Transverse colon (tissue), 4 donors: Measurements from ENCODE around the gene IQCM. TPM values are rescaled to one million over a fixed set of nuclear protein-coding genes. Genes with fewer than 3 reads are reported as not detected.
A peak's percentile ranks its signal among the peaks of the same experiment; 100 is the strongest.

Source experiments
- DNase-seq: peaks from one replicate; pipeline ENCODE4 v3.0.0-alpha.2; 2019
- H3K27ac ChIP-seq, 4 donors: fragments of 200-600 bp; sonication (generic); 2 replicates each; pipeline ENCODE4 v1.5.1; 2016 to 2018; ENCODE audit warnings: inconsistent platforms in 4 of 4
- H3K27me3 ChIP-seq: fragments of 200-600 bp; sonication (generic); 2 replicates; pipeline ENCODE4 v1.5.1; 2017; ENCODE audit warnings: inconsistent platforms
- H3K36me3 ChIP-seq, 4 donors: fragments of 200-600 bp; sonication (generic); 2 replicates each; pipeline ENCODE4 v1.5.1; 2017 to 2019; ENCODE audit warnings: inconsistent platforms in 4 of 4
- H3K4me1 ChIP-seq, 4 donors: fragments of 200-600 bp; sonication (generic); 2 replicates each; pipeline ENCODE4 v1.5.1; 2017 to 2020; ENCODE audit warnings: inconsistent platforms in 4 of 4
- H3K4me3 ChIP-seq, 4 donors: fragments of 200-600 bp; sonication (generic); 1 replicate in 1 of 4; 2 replicates in 3 of 4; pipeline versions ENCODE4 v1.5.1 to v1.6.1; 2017 to 2019; ENCODE audit warnings: inconsistent platforms in 4 of 4
- H3K9me3 ChIP-seq, 2 donors: fragments of 200-600 bp; sonication (generic); 2 replicates each; pipeline ENCODE4 v1.5.1; 2017 to 2019; ENCODE audit warnings: inconsistent platforms in 2 of 2
- EP300 ChIP-seq: sonication (generic); formaldehyde crosslinking; IDR thresholded peaks from one replicate; pipeline ENCODE4 v1.6.1; 2017; ENCODE audit warnings: antibody characterized with exemption, low read depth
- POLR2A ChIP-seq: fragments of 450-650 bp; IDR thresholded peaks from one replicate; pipeline ENCODE4 v1.6.1; 2016; ENCODE audit warnings: antibody characterized with exemption, mild to moderate bottlenecking, moderate library complexity
- POLR2AphosphoS5 ChIP-seq, 3 donors: sonication (generic); formaldehyde crosslinking; IDR thresholded peaks; one replicate each; pipeline ENCODE4 v1.6.1; 2016; ENCODE audit warnings: antibody characterized with exemption in 3 of 3
- WGBS, 2 donors: methylation state at CpG; one replicate each; pipeline ENCODE4 v1.1.5; 2018; ENCODE audit warnings: low coverage in 1 of 2; 5-methylcytosine and 5-hydroxymethylcytosine counted together
- in situ Hi-C, 4 donors: fragments of 200-750 bp; cut with MboI; loops; one replicate each; pipeline versions ENCODE4 v1.15.0 to v1.15.1; 2017; ENCODE audit warnings: low sequenced_read_pairs in 3 of 4, low pct_ligation_motif_present in 1 of 4, low pct_unique_long_range_greater_than_20kb in 1 of 4
- intact Hi-C: fragments of 100-400 bp; cut with DNase I; formaldehyde crosslinking; loops from one replicate; pipeline ENCODE4 v1.15.1; 2023; ENCODE audit warnings: low total_unique reads
- total RNA-seq, 4 donors: library from RNA; depleted of rRNA; stranded (reverse); fragments of >200 nt; gene quantifications; one replicate each; pipeline ENCODE4 v1.1.0, GENCODE V29; 2016
- TF ChIP-seq, protein P1 (sequence below), 5 experiments: fragments of 200-600 bp in 3 of 5; fragments of 450-650 bp in 2 of 5; sonication (generic) in 3 of 5; IDR thresholded peaks; 1 replicate in 2 of 5; 2 replicates in 3 of 5; pipeline ENCODE4 v1.5.1; 2016 to 2017; ENCODE audit warnings: antibody characterized with exemption in 5 of 5, inconsistent platforms in 3 of 5, mild to moderate bottlenecking in 2 of 5, moderate library complexity in 1 of 5

The IQCM gene
- total RNA-seq, 4 donors from 2014 or later = 4.0 to 8.6 (median 8.5) TPM

DNA sequence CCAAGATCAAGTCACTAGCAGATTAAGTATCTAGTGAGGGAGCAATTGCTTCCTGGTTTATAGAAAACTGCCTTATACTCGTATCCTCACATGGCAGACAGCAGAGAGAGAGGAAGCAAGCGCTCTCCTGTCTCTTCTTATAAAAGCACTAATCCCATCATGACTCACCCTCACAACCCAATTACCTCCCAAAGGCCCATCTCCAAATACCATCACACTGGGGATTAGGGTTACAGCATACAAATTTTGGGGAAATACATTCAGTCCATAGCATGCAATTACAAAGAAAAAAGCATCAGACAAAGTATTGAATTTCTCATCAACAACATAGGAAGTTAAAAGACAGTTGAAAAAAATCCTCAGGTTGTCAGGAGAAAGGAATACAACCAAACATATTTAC is 292.6 kb downstream of the IQCM start:
- intact Hi-C loops = no loop called here
- WGBS, 2 donors = 77 to 84% methylated on average over 2 of the region's 2 CpGs
- peaks cover 0 to 10% (median 0%) of the 10 kb centered on the region in 4 donors for H3K4me1 ChIP-seq

DNA sequence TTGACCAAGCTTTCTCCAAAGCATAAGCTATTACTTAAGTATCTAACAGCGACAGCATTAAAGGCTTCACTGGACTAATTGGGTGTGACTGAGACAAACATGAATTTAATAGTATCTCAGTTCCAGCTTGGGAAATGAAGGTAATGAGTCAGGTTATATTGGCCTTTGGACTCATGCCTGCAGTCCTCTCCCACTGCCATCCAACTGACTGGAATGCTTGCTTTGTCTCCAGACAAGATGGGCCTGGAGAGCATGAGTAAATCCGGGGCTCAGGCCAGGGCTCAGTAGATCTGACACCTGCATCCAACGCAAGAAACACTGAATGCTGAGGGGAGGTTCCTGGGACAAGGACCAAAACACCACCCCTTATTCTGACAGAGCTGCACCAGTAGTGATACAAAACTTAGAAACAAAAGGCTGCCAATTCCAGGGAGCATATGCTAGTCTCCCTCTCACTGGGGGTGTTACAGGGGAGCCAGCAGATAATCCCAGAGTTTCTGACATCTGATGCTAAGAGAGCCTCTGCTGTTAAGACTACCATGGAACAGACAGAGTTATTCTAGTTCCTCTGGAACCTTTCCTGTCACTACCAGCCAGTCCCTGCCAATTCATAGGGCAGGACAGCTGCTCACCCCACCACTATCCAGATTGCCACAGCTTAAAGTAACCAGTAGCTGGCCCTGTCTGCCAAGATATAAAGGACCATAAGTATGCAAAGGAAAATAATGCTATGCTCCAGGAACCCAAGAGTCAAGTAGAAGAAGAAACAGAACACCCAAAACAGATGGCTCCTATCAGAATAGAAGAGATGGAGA is 293.8 kb downstream of the IQCM start:
- no peaks in the 10 kb centered on the region for H3K36me3 ChIP-seq
- intact Hi-C loops = no loop called here
- H3K9me3 ChIP-seq = no peaks in the 10 kb centered on the region
- TF ChIP-seq EP300 = no peak
- TF ChIP-seq, protein P1, sequence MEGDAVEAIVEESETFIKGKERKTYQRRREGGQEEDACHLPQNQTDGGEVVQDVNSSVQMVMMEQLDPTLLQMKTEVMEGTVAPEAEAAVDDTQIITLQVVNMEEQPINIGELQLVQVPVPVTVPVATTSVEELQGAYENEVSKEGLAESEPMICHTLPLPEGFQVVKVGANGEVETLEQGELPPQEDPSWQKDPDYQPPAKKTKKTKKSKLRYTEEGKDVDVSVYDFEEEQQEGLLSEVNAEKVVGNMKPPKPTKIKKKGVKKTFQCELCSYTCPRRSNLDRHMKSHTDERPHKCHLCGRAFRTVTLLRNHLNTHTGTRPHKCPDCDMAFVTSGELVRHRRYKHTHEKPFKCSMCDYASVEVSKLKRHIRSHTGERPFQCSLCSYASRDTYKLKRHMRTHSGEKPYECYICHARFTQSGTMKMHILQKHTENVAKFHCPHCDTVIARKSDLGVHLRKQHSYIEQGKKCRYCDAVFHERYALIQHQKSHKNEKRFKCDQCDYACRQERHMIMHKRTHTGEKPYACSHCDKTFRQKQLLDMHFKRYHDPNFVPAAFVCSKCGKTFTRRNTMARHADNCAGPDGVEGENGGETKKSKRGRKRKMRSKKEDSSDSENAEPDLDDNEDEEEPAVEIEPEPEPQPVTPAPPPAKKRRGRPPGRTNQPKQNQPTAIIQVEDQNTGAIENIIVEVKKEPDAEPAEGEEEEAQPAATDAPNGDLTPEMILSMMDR (IDR thresholded peaks at IDR 0.05) = no peak
- no peak for TF ChIP-seq POLR2AphosphoS5 (IDR thresholded peaks at IDR 0.05)
- no peak for TF ChIP-seq POLR2A
- H3K4me3 ChIP-seq = no peak overlapping the region
- H3K27ac ChIP-seq = no peak overlapping the region
- DNase-seq = peak; percentile 28
- H3K27me3 ChIP-seq = no peaks in the 10 kb centered on the region
- in situ Hi-C loops = no loop called here
- H3K4me1 ChIP-seq = peaks cover 0 to 10% (median 0%) of the 10 kb centered on the region in 4 donors
- WGBS, 2 donors = 31 to 37% methylated on average over 2 to 3 of the region's 3 CpGs

More for the DNA sequence above, 292.6 kb downstream of the IQCM start:
- Histone ChIP-seq H3K4me3 (no peak overlapping the region), H3K27me3 (no peaks in the 10 kb centered on the region), H3K27ac (no peak overlapping the region), H3K9me3 (no peaks in the 10 kb centered on the region), H3K36me3 (no peaks in the 10 kb centered on the region)
- no peak for DNase-seq
- no peak for TF ChIP-seq EP300
- TF ChIP-seq POLR2A = no peak
- TF ChIP-seq POLR2AphosphoS5 (IDR thresholded peaks at IDR 0.05) = no peak
- TF ChIP-seq, protein P1 (IDR thresholded peaks at IDR 0.05) = no peak
- in situ Hi-C loops = no loop called here

DNA sequence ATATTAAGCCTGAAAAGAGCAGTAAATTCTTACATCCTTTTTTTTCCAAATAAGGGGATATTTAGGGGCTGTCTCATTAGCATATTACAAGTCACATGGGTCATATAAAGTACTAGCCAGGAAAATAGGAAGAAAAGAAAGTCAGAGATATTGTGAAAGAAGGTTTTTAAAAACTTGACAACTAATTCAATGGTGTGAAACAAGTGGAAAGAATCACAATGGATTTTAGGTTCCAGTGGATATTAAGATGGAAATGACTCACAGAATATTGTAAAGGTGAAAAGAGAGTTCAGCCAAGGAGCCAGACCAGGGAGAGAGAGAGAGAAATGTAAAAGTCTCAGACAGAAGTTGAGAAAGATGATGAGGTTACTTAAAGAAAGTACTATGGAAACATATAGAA is 297.2 kb downstream of the IQCM start:
- Histone ChIP-seq H3K27ac (no peak overlapping the region), H3K4me3 (no peak overlapping the region), H3K36me3 (no peaks in the 10 kb centered on the region), H3K27me3 (no peaks in the 10 kb centered on the region), H3K4me1 (peaks cover 0 to 10% (median 0%) of the 10 kb centered on the region in 4 donors), H3K9me3 (no peaks in the 10 kb centered on the region)
- intact Hi-C loops (no loop called here), in situ Hi-C loops (no loop called here)
- DNase-seq = no peak
- TF ChIP-seq POLR2A (no peak), EP300 (no peak), POLR2AphosphoS5 (IDR thresholded peaks at IDR 0.05) (no peak)
- TF ChIP-seq, protein P1 (IDR thresholded peaks at IDR 0.05) = no peak

DNA sequence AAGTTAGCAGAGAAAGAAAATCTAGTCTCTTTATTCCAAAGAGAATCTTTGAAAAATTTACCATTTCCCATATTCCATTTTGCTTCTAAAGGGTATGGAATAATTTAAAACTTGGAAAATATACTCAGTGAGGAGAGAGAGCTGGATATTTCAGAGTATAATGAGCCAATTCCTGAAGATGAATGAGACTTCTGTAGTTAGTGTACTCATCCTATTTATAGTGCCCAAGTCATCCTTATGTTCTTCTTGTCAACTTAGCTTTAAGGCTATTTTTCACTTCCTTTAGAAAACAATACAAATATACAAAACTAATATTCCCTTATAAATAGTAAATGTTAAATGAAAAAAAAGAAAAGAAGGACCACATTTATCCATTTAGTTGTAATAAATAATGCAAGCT is 302.6 kb downstream of the IQCM start:
- Histone ChIP-seq H3K36me3 (no peaks in the 10 kb centered on the region), H3K27me3 (no peaks in the 10 kb centered on the region), H3K9me3 (no peaks in the 10 kb centered on the region), H3K4me1 (no peaks in the 10 kb centered on the region), H3K27ac (no peak overlapping the region), H3K4me3 (no peak overlapping the region)
- no peak for DNase-seq
- TF ChIP-seq POLR2A (no peak), POLR2AphosphoS5 (IDR thresholded peaks at IDR 0.05) (no peak), EP300 (no peak)
- TF ChIP-seq, protein P1 (IDR thresholded peaks at IDR 0.05) = no peak
- in situ Hi-C loops (no loop called here), intact Hi-C loops (no loop called here)
